GM06990 (cell line): ENCODE results near the gene TNF.

Experiments used
- DNase-seq: peaks from one replicate; pipeline ENCODE4 v3.0.0-alpha.2; 2011; ENCODE audit not compliant: insufficient read length; ENCODE audit errors: extremely low read depth
- H3K27me3 ChIP-seq: replicated peaks from 2 replicates; pipeline ENCODE4 v1.6.0; 2011; ENCODE audit warnings: low read length; ENCODE audit not compliant: control insufficient read depth, insufficient read depth
- H3K36me3 ChIP-seq: 2 replicates; pipeline ENCODE4 v1.5.1; 2011; ENCODE audit warnings: low read length; ENCODE audit not compliant: control insufficient read depth, insufficient read depth
- H3K4me3 ChIP-seq: replicated peaks from 2 replicates; pipeline ENCODE4 v1.5.1; 2011; ENCODE audit warnings: low read depth, mild to moderate bottlenecking, control low read depth, low read length
- TF ChIP-seq, protein P1 (sequence below): IDR thresholded peaks from 2 replicates; pipeline ENCODE4 v1.5.1; 2011; ENCODE audit warnings: low read length, control low read depth, mild to moderate bottlenecking, inconsistent platforms; ENCODE audit not compliant: insufficient read depth, poor library complexity, severe bottlenecking

The TNF gene

DNA sequence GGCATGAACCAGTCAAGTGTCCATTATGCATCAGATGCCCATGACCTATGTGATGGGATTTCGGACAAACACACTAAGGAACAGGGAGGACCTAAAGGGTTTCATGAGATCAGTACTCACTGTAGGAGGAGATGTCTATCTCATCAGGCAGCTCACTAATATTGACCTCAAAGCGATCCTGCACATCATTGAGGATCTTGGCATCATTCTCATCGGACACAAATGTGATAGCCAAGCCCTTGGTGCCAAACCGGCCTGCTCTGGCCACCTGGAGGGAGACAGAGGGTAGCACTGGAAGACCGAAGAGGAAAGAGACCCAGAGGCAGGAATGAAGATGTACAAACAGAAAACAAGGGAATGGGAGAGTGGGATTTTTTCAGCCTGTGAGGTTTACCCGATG lies 44.7 kb upstream of the TNF start:
- no peak for DNase-seq
- H3K27me3 ChIP-seq = no peaks in the 10 kb centered on the region
- H3K36me3 ChIP-seq = peaks cover 40% of the 10 kb centered on the region
- TF ChIP-seq, protein P1, sequence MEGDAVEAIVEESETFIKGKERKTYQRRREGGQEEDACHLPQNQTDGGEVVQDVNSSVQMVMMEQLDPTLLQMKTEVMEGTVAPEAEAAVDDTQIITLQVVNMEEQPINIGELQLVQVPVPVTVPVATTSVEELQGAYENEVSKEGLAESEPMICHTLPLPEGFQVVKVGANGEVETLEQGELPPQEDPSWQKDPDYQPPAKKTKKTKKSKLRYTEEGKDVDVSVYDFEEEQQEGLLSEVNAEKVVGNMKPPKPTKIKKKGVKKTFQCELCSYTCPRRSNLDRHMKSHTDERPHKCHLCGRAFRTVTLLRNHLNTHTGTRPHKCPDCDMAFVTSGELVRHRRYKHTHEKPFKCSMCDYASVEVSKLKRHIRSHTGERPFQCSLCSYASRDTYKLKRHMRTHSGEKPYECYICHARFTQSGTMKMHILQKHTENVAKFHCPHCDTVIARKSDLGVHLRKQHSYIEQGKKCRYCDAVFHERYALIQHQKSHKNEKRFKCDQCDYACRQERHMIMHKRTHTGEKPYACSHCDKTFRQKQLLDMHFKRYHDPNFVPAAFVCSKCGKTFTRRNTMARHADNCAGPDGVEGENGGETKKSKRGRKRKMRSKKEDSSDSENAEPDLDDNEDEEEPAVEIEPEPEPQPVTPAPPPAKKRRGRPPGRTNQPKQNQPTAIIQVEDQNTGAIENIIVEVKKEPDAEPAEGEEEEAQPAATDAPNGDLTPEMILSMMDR = no peak
- no peak overlapping the region for H3K4me3 ChIP-seq

DNA sequence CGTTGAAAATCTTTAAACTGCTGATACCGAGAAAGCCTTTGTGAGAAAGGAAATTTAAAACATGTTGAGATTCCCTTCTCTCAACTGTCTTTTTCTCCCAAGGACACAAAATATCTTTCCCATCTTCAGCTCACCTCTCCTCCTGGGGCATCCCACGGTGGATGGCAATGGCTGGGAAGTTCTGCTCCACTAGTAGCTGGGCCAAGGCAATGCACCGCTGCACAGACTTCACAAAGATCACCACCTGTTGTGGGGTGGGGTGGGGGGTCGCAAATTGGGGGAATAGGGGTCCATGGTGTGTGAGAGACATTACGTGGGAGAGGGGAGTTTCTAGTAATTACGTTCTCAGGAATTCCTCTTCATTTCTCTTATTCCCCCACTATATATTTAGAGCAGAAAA lies 44.2 kb upstream of the TNF start:
- Histone ChIP-seq H3K27me3 (no peaks in the 10 kb centered on the region), H3K36me3 (peaks cover 40% of the 10 kb centered on the region), H3K4me3 (no peak overlapping the region)
- DNase-seq = no peak
- TF ChIP-seq, protein P1 = no peak

GRCh38 chr6:31531771-31532643 lies 43.4 kb upstream of the TNF start:
- H3K4me3 ChIP-seq = no peak overlapping the region
- no peaks in the 10 kb centered on the region for H3K27me3 ChIP-seq
- DNase-seq = no peak
- TF ChIP-seq, protein P1 = no peak
- H3K36me3 ChIP-seq = peaks cover 48% of the 10 kb centered on the region

DNA sequence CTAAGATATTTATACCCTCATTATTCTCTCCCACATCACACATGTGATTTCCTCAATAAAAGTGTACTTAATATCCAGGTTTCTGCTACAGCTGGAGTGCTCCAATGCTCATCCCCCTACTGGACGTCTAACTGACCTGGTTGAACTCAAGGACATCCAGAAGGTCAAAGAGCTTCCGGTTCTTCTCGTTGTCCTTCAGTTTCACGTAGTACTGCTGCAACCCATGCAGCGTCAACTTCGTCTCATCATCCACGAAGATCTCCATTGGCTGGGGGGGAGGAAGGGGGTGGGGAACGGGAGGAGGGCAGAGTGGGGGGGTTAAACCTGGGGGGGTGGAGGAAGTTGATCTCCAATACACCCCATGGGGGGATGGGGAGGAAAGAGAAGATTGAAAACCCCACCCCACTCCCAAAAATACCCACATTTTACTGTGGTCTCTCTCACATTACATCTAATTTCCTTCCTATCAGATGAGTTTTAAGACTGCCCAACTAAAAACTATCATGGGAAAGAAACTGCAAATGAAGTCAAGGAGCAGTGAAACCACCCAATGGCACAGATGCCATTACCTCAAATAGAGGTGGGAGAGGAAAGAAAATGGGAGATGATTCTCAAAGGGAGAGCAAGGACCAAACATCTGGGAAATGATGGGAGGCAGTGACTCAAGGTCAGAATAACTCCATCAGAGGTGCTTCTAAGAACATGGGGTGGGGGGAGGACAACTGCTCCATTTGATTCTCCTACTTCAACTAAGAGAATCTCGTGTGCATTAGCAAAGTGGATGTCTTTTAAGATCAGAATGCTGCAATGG lies 42.5 kb upstream of the TNF start:
- DNase-seq = no peak
- Histone ChIP-seq H3K36me3 (peaks cover 49% of the 10 kb centered on the region), H3K4me3 (no peak overlapping the region), H3K27me3 (no peaks in the 10 kb centered on the region)
- TF ChIP-seq, protein P1 = no peak

- DNase-seq = no peak
- Histone ChIP-seq H3K36me3 (peaks cover 54% of the 10 kb centered on the region), H3K4me3 (no peak overlapping the region), H3K27me3 (no peaks in the 10 kb centered on the region)
- TF ChIP-seq, protein P1 = no peak
Measured at GRCh38 chr6:31533455-31533841, 41.9 kb upstream of the TNF start.
